ENCODE data around the gene C8A.

Gene C8A

GRCh38 chr1:56890229-56890628, 35.6 kb downstream of the C8A start:
- DNase-seq = no peak

- no peak for DNase-seq
Measured at GRCh38 chr1:56894014-56894413, 39.4 kb downstream of the C8A start.

GRCh38 chr1:56897150-56898004, 42.8 kb downstream of the C8A start:
- no peak for DNase-seq

- DNase-seq = no peak
Measured at GRCh38 chr1:56898005-56898373, 43.4 kb downstream of the C8A start.

- no peak for DNase-seq
Measured at GRCh38 chr1:56898879-56899278, 44.3 kb downstream of the C8A start.

GRCh38 chr1:56901716-56902115, 47.1 kb downstream of the C8A start:
- no peak for DNase-seq

- no peak for DNase-seq
Measured at GRCh38 chr1:56903778-56904177, 49.2 kb downstream of the C8A start.

GRCh38 chr1:56904663-56905397, 50.2 kb downstream of the C8A start:
- no peak for DNase-seq

- DNase-seq = no peak
Measured at GRCh38 chr1:56905667-56906066, 51.1 kb downstream of the C8A start.

- no peak for DNase-seq
Measured at GRCh38 chr1:56908619-56909221, 54.1 kb downstream of the C8A start.

- no peak for DNase-seq
Measured at GRCh38 chr1:56910441-56910985, 55.9 kb downstream of the C8A start.

- DNase-seq = no peak
Measured at GRCh38 chr1:56911098-56911938, 56.7 kb downstream of the C8A start.

GRCh38 chr1:56912325-56912724, 57.7 kb downstream of the C8A start:
- no peak for DNase-seq

- DNase-seq = no peak
Measured at GRCh38 chr1:56915960-56916359, 61.4 kb downstream of the C8A start.

GRCh38 chr1:56916630-56917029, 62.0 kb downstream of the C8A start:
- no peak for DNase-seq

GRCh38 chr1:56917356-56917755, 62.8 kb downstream of the C8A start:
- no peak for DNase-seq

- no peak for DNase-seq
Measured at GRCh38 chr1:56920591-56921001, 66.0 kb downstream of the C8A start.

GRCh38 chr1:56921479-56921878, 66.9 kb downstream of the C8A start:
- no peak for DNase-seq

GRCh38 chr1:56922070-56922469, 67.5 kb downstream of the C8A start:
- no peak for DNase-seq

- no peak for DNase-seq
Measured at GRCh38 chr1:56922507-56922906, 67.9 kb downstream of the C8A start.

GRCh38 chr1:56923201-56923600, 68.6 kb downstream of the C8A start:
- no peak for DNase-seq
